ENCODE measurements around the gene MYO3B. TPM values are rescaled to one million over a fixed set of nuclear protein-coding genes. Genes with fewer than 3 reads are reported as not detected.
"Not testable (repeated sequence)": the region's sequence is repeated elsewhere in the genome, so short reads cannot be mapped to it uniquely, and the experiment has no call there.

MYO3B gene
- total RNA-seq, 1 donor from 2014 or later = not detected

DNA sequence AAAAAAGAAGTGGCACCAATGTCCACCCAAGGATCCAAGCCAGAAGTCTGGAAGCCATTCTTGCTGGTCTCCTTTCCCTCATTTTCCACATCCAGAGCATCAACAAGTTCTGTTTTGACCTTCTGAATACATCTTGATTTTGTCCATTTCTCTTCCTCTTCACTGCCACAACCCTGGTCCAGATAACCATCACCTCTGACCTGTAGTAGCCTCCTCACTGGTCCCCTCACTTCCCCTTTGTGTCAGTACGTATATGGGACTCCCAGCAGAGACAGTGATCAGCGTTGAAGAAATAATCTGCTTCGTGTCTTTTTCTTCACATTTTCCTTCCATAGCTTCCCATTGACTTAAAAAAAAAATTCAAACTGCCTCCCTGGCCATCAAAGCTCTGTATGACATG lies 427.9 kb downstream of the MYO3B start:
- DNase-seq (ENCODE audit: low read depth in 2 of 2) = no peak

DNA sequence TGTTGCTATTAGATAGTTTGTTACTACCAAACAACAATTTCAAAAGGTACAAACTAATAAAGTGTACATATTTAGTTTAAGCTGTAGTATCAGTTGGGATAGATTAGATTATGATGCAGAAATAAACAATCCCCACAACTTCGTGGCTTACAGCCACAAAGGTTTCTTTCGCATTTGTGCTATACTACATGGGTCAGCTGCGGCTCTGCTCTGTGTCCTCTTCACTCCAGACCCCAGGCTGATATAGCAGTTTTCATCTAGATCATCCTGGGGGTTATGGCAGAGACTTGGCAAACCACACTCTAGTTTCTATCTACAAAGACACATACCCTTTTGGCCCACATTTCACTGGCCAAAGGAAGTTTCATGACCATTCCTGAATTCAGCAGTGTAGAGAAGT lies 429.2 kb downstream of the MYO3B start:
- DNase-seq (ENCODE audit: low read depth in 2 of 2) = no peak

DNA sequence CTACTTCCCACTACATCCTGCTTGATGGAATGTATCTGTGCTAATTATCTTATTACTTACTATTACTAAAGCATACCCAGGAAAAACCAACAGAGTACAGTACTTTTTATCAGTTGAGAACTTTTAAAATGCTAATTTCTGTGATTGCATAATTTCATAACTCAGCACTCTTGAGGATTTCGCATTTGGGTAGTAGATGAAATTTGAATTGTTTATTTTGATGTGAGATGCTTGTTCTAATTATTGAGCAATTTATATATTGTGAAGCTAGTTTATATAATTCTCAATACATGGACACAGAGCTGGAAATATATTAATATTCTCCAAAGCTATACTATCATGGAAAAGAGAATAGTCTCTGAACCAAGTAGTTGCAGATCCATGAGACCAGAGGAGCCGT lies 432.7 kb downstream of the MYO3B start:
- DNase-seq (ENCODE audit: low read depth in 2 of 2) = no peak

DNA sequence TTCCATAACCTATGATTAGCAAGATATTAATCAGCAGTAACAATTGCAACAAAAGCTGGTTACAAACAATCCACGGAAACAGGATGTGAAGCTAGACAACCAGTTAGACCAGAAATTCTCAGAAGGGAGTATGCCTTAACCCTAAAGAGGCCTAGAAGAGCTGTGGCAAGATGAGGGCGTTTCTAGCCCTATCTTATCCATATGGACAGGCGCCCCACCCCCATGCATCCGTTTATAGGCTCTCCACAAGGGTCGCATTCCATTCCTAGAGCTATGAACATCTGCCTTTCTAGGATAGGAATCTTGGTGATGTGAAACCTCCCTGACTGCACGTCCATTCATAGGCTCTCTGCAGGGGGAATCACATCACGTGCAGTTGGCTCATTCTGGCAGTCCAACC lies 441.0 kb downstream of the MYO3B start:
- not testable (repeated sequence) for DNase-seq (ENCODE audit: low read depth in 2 of 2)

DNA sequence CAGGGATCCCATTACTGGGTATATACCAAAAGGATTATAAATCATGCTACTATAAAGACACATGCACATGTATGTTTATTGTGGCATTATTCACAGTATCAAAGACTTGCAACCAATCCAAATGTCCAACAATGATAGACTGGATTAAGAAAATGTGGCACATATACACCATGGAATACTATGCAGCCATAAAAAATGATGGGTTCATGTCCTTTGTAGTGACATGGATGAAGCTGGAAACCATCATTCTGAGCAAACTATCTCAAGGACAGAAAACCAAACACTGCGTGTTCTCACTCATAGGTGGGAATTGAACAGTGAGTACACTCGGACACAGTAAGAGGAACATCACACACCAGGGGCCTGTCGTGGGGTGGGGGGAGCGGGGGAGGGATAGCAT lies 457.1 kb downstream of the MYO3B start:
- not testable (repeated sequence) for DNase-seq (ENCODE audit: low read depth in 2 of 2)

DNA sequence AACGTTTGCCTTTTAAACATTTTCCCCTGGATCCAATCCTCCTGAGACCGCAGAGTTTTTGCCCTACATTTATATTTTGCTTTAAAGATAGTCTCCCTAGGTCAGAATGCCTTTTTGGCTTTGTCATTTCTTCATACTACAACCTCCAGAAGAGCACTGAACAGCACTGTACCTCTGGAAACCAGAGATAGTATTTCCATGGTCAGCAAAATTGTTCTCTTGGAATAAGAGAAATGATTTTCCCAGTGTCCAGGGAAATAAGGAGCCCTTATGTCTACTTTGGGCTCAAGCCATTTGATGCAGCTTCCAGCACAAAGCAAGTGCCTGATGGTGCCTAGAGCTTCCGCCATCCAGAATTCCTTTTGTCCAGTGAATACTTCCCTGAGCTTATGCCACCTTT lies 461.7 kb downstream of the MYO3B start:
- DNase-seq (ENCODE audit: low read depth in 2 of 2) = no peak

DNA sequence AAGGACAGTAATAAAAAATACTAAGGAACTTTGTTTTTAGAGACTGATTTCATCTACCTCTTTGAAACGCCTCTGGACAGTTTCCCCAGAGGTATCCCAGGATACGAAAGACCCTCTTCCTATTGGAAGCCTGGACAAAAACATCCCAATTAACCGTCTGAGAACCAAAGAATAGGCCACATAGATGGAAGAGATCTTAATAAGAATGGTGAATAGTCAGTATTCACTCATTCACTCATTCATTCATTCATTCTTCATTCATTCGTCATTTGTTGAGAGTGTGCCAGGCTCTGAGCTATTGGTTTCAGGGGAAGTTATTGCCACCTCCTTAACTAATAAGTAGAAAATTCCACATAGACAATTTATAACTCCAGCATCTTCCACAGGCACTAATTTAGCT lies 464.0 kb downstream of the MYO3B start:
- no peak for DNase-seq (ENCODE audit: low read depth in 2 of 2)

DNA sequence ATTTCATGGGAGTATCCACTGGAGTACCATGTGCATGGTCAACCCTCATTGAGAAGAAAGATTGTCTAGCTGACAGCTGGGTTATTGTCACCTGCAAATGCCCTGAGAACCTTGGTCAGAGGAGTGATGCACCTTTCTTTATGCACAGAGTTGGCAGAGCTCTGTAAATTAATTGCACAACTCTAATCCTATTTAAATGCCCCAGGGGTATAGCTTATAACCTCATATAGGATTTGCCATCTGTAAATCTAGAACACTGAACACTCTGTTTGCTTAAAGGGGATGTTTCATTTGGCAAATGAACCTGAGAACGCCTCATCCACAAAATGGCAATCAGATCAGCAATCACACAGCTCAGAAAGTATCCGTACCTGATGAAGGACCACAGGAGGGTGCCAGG lies 465.4 kb downstream of the MYO3B start:
- DNase-seq (ENCODE audit: low read depth in 2 of 2) = no peak

DNA sequence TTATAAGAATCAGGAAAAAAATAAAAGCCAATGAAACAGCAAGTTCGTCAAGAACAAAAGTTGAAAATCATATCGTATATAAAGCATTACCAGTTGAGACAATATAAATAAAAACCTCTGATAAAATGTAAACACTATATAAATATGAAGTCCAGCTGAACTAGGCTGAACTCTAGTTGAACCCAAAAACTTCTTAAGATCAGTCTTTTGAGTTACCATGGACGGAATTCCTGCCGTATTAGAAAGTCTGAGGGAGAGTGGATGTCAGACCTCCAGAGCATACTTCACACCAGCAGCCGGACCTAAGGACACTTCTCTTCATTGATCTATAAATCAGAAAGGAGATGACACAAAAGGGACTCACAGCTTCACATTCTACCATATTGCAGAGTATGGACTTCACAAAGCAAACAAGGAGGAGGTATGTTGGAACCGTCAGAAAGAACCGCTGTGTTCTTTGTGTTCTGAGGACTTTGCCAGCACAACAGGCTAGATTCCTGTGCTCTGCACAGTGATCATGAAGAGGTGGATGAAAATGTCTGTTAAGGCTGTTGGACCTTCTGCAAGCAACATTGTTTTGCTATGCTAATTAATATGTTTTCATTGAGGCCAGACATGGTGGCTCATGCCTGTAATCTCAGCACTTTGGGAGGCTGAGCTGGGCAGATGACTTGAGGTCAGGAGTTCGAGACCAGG lies 469.9 kb downstream of the MYO3B start:
- DNase-seq (ENCODE audit: low read depth in 2 of 2) = no peak

DNA sequence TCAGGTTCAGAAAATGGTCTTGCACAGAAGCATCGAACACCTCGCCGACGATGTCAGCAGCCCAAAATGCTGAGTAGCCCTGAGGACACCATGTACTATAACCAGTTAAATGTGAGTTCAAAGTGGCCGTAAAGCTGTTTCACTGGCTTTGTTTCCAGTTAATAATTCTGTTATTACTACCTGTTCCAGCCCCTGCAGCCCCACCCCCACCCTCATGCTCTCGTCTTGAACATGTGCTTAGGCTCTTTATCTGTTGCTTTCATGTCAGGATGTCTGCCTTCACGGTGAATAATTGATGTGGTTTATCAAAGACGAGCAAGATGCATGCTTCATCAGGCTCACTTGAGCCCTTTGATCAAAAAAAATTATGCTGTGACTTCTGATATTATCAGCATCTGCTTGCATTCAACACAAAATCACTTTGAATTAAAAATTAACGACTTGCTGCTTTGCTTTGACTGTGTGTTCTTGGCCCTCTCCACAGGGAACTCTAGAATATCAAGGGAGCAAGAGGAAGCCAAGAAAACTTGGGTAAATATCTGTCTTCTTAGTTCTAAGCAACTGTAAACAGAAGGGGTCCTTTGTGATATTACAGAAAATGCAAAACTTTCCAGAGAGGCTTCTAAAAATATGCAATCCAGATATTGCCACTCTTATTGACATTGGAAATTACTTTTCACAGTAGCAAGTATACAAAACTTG lies 473.8 kb downstream of the MYO3B start:
- no peak for DNase-seq (ENCODE audit: low read depth in 2 of 2)

DNA sequence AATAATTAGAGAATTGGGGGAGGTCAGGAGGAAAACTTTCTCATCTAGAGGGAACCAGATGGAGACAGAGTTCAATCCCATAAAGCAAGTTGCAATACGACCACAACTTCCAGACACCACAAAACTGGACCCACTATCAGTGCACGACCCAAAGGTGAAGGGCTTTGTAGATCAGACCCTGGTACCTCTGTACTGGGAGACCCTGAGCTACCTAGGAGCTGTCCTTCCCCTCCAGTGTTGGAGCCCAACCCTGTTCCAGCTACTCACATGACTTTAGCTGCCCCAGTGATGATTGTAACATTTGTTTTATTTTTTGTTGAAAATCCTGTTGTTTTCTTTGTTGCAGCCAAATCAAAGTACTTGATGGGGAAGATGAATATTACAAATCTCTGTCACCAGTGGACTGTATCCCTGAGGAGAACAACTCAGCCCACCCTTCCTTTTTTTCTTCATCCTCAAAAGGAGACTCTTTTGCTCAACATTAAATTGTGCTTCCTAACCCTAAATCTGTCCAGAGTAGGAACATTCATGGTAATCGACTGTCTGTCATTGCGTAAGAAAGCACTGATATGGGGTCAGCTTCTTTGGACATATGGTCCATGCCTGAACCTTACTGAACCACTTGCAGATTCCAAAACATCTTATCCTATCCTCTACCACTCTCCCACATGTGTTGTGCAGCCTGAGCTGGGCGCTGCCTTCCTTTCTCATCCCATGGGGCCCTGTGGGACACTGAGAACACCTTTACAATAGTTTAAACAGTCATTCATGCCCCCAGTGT lies 474.9 kb downstream of the MYO3B start:
- no peak for DNase-seq (ENCODE audit: low read depth in 2 of 2)

DNA sequence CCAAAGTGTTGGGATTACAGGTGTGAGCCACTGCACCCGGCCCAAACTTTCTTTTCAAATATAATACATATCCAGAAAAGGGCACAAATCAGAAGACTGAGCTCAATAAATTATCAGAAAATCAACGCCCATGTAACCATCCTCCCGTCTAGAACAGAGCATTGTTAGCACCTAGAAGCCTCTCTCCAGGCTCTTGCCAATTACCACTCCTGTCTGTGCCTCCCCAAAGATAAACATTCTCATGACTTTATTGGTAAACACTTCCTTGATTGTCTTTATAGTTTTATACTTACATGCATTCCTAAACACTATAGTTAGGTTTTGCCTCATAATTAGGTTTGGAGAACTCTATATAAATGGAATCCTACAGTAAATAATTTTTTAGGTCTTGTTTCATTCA lies 478.7 kb downstream of the MYO3B start:
- DNase-seq (ENCODE audit: low read depth in 2 of 2) = no peak

DNA sequence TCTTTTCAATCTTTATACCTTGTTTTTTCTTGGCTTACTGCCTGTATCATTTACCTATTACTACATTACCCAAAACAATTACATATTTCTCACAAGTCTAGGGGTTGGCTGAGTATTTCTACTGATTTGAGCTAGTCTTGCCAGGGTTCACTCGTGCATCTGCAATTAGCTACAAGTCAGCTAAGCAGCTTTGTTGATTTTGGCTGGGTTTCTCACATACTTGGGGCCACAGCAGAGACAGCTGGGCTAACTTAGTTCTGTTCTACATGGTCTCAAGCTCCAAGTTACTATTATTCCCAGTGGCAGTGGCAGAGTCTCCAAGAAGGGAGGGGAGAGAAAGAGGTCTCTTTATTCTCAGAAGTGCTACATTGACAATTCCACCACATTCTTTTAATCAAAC lies 482.5 kb downstream of the MYO3B start:
- DNase-seq (ENCODE audit: low read depth in 2 of 2) = no peak

DNA sequence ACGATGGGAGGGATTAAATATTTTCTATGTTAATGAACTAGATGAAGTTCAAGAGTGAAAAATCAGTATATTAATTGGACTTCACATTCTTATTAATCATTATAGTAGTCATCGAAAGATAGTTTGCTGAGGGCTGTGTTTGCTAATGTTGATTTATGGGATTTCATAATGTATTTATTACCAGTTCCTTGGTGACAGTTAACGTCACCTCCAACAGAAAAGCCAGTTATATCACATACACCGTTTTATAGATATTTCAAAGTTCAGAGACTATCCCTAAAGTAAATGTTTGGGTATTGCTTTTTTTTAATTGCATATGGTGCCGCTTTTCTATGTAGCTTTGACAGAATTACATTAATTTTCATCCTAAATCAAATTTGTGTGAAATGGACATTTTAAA lies 487.8 kb downstream of the MYO3B start:
- no peak for DNase-seq (ENCODE audit: low read depth in 2 of 2)

DNA sequence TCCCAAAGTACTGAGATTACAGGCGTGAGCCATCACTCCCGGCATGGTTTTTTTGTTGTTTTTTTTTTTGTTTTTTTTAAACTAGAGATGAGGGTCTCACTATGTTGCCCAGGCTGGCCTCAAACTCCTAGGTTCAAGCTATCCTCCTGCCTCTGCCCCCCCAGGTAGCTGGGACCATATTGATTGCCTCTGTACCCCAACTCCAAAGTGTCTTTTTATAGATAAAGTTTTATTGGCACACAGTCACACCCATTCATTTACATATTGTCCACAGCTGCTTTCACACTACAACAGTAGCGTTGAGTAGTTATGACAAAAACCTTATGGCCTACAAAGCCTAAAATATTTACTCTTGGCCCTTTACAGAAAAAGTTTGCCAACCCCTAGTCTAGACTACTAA lies 492.0 kb downstream of the MYO3B start:
- no peak for DNase-seq (ENCODE audit: low read depth in 2 of 2)

DNA sequence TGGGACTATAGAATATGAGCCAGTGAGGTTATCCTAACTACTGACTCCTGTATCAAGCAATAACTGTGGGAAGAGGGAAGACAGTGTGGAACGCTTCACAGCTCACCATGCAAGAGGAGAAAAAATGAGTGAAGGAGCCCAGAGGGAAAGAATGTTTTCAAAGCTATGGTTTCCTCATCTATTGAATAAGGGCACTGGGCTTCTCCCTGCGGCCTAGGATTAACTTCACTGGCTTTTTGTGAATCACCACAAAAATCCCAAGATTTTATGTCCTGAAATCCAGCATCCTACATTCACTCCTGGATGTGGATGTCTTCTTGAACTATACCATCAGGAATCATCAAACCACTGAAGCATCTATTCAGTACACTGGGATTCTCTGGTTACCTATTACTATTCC lies 492.7 kb downstream of the MYO3B start:
- no peak for DNase-seq (ENCODE audit: low read depth in 2 of 2)

DNA sequence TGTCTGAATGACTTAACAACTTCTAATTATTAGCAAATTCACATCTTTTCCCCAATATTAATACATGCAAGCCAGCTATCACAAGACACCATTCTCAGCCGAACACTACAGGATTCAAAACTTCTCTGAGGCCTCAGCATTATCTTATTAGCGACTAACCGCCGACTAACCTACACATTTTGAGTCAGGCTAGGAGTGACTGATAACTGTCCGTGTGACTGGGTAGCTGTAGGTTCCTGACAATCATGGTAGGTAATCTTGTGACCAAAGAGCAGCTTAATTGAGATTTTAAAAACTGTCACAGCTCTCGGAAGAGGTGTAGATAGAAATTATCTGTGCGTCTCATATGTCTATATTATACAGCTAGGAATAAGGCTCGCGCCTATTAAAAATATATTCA lies 493.1 kb downstream of the MYO3B start:
- DNase-seq (ENCODE audit: low read depth in 2 of 2) = no peak

DNA sequence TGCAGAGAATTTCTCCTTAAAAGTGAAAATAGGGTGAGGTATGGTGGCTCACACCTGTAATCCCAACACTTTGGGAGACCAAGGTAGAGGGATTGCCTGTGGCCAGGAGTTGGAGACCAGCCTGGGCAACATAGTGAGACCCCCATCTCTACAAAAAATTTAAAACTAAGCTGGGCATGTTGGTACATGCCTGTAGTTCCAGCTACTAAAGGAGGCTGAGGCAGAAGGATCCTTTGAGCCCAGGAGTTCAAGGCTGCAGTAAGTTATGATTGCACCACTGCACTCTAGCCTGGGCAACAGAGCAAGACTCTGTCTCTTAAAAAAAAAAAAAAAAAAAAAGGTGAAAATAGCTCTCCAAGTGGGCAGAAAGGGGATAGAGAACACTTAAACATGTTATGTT lies 496.3 kb downstream of the MYO3B start:
- not testable (repeated sequence) for DNase-seq (ENCODE audit: low read depth in 2 of 2)

DNA sequence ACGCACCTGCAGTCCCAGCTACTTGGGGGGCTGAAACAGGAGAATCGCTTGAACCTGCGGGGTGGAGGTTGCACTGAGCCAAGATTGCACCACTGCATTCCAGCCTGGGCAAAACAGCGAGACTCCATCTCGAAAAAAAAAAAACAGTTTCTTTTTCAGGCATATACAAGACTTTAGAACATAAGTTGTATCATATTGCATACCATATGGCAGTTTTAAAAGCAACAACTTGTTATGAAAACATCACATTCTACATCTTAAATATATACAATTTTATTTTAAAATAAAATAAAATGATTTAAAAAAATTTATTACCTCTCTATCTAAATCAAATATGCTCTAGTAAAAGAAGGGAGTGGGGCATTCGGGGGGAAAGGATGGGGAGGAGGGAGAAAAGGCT lies 497.8 kb downstream of the MYO3B start:
- DNase-seq (ENCODE audit: low read depth in 2 of 2) = no peak

DNA sequence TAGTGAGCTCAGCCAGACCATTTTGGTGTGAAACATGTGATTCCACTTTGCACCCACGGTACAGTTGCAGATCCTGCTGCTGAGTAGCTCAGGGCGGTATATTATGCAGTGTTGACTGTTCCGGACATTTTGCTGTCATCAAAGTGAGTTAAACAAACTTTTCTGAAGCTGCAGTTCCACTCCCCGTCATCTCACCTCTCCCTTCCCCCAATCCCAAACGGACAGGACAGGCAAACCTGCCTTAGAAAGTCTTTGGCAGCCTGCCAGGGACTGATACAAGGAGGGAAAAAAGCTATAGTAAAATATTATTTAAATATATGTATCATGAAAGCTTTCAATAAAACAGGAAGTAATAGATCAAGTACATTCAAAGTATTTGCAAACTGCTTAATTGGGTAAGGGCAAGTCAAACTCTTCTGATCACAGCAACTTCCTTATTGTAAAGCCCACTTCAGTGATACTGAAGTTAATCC lies 501.7 kb downstream of the MYO3B start:
- DNase-seq (ENCODE audit: low read depth in 2 of 2) = peak in 1 of 2 donors; percentile 5

DNA sequence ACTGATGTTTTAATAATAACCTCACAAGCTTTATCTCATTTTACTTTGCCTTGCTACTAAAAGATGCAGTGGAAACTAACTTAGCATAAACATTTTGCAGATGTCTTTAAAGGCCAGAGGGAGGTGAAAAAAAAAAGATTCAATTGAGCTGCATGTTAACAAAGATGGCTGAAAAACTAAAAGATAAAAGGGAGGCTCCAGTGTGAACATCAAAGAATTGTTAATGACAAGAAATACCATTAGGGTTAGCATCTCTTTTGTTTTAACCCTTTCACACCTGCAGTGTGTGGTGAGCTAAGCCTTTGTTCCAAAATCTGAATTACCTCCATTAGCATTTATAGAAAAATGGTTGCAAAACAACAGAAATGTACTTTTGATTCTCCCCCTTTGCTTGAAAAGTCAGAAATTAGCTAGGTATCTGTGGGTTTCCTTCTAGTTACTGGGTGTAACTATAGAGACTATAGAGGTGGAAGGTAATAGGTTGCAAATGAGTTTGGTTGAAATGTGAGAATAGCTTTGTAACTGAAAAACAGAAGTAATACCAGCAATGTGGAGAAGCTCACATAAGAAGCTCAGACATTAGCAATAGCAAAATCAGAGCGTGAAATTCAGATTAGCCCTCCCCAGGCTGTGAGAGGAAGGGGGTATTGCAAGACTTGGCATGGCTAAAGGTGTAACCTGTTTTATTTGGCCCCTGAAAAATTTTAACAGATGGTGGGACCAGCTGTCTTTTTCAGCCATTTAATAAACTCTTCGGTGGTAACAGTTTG lies 502.4 kb downstream of the MYO3B start:
- DNase-seq (ENCODE audit: low read depth in 2 of 2) = no peak

DNA sequence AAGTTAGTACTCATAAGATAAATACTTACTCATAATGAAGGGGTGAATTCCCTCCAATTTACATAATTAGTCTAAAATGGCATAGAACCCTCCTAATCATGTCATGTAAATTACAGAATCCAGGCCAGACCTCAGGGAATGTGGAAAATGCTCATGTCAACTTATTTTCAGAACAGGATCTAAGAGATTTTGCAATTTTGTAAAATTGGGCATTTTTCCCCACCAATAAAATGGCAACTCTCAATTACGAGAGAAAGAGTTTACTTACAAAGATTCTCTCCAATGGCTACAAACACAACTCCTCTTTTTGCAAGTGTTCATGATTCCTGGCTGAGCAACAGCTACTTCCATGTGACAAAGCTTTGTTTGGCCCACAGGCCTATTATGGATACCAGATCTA lies 503.4 kb downstream of the MYO3B start:
- no peak for DNase-seq (ENCODE audit: low read depth in 2 of 2)

Measured in lung microvascular endothelial cell (primary cell).